ENCODE results near the gene RAB3A.
"Not testable (repeated sequence)": the region's sequence is repeated elsewhere in the genome, so short reads cannot be mapped to it uniquely, and the experiment has no call there.

The RAB3A gene

GRCh38 chr19:18223860-18224524 lies 20.1 kb upstream of the RAB3A start:
- peak; percentile 55 for DNase-seq (ENCODE audit: low spot score)

GRCh38 chr19:18221815-18222725 lies 18.2 kb upstream of the RAB3A start:
- no peak for DNase-seq (ENCODE audit: low spot score)

- DNase-seq (ENCODE audit: low spot score): no peak
Observed at GRCh38 chr19:18220632-18221275, 16.9 kb upstream of the RAB3A start.

GRCh38 chr19:18219911-18220631 lies 16.2 kb upstream of the RAB3A start:
- no peak for DNase-seq (ENCODE audit: low spot score)

GRCh38 chr19:18218600-18218999 lies 14.8 kb upstream of the RAB3A start:
- DNase-seq (ENCODE audit: low spot score): no peak

- DNase-seq (ENCODE audit: low spot score): no peak
Observed at GRCh38 chr19:18218159-18218558, 14.3 kb upstream of the RAB3A start.

GRCh38 chr19:18216789-18217188 lies 12.9 kb upstream of the RAB3A start:
- DNase-seq (ENCODE audit: low spot score): no peak

GRCh38 chr19:18214779-18215433 lies 11.1 kb upstream of the RAB3A start:
- peak; percentile 73 for DNase-seq (ENCODE audit: low spot score)

GRCh38 chr19:18211683-18212082 lies 7.8 kb upstream of the RAB3A start:
- DNase-seq (ENCODE audit: low spot score): no peak

GRCh38 chr19:18209912-18210311 lies 6.1 kb upstream of the RAB3A start:
- DNase-seq (ENCODE audit: low spot score): not testable (repeated sequence)

GRCh38 chr19:18208098-18208951 lies 4.5 kb upstream of the RAB3A start:
- no peak for DNase-seq (ENCODE audit: low spot score)

- no peak for DNase-seq (ENCODE audit: low spot score)
Observed at GRCh38 chr19:18206018-18206417, 2.2 kb upstream of the RAB3A start.

GRCh38 chr19:18205200-18205892 lies 1.5 kb upstream of the RAB3A start:
- DNase-seq (ENCODE audit: low spot score): peak; percentile 72

GRCh38 chr19:18204394-18205199 lies 755 bp upstream of the RAB3A start:
- no peak for DNase-seq (ENCODE audit: low spot score)

GRCh38 chr19:18203408-18203862 lies 407 bp downstream of the RAB3A start:
- DNase-seq (ENCODE audit: low spot score): no peak

GRCh38 chr19:18202778-18203407 lies 949 bp downstream of the RAB3A start:
- no peak for DNase-seq (ENCODE audit: low spot score)

- DNase-seq (ENCODE audit: low spot score): no peak
Observed at GRCh38 chr19:18202397-18202777, 1.5 kb downstream of the RAB3A start.

- DNase-seq (ENCODE audit: low spot score): no peak
Observed at GRCh38 chr19:18198374-18198773, 5.5 kb downstream of the RAB3A start.

- DNase-seq (ENCODE audit: low spot score): no peak
Observed at GRCh38 chr19:18197941-18198340, 5.9 kb downstream of the RAB3A start.
